Brain microvascular endothelial cell (primary cell): ENCODE measurements around the gene RAMP2.

ENCODE experiments used
- DNase-seq: peaks from one replicate; pipeline ENCODE4 v3.0.0-alpha.2; 2020
- H3K27ac ChIP-seq: fragments of 250-450 bp; sonication (Bioruptor Pico); 2 replicates; pipeline ENCODE4 v1.5.1; 2020; ENCODE audit warnings: mild to moderate bottlenecking, moderate library complexity
- H3K27me3 ChIP-seq: fragments of 250-450 bp; sonication (Bioruptor Pico); replicated peaks from 2 replicates; pipeline ENCODE4 v1.5.1; 2020; ENCODE audit warnings: mild to moderate bottlenecking
- H3K36me3 ChIP-seq: fragments of 250-450 bp; sonication (Bioruptor Pico); replicated peaks from 2 replicates; pipeline ENCODE4 v1.5.1; 2020; ENCODE audit warnings: mild to moderate bottlenecking
- H3K4me3 ChIP-seq: 2 replicates; pipeline ENCODE4 v1.5.1; 2011; ENCODE audit warnings: low read depth, mild to moderate bottlenecking, control low read depth, low read length, moderate library complexity
- in situ Hi-C: cut with HindIII; loops from 2 replicates; pipeline ENCODE4 v1.10.0; 2017; ENCODE audit warnings: low sequenced_read_pairs, low pct_ligation_motif_present
- TF ChIP-seq, protein P1 (sequence below): IDR thresholded peaks from 2 replicates; pipeline ENCODE4 v1.5.1; 2011; ENCODE audit warnings: low read depth, mild to moderate bottlenecking, moderate library complexity, low read length, control low read depth, inconsistent platforms; ENCODE audit errors: missing control alignments

Gene RAMP2

DNA sequence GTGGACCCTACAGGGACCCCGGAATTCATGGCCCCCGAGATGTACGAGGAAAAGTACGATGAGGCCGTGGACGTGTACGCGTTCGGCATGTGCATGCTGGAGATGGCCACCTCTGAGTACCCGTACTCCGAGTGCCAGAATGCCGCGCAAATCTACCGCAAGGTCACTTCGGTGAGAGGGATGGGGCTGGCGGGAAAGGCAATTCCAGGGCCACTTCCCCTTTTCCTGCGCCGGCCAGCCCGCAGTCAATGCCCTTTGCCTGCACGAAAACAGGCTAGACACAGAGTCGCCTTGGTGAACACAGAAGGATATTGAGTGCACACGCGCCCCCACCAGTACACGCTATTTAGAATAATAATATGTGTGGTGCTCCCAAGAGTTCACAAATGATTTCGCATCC is 23.4 kb downstream of the RAMP2 start:
- H3K36me3 ChIP-seq = peaks cover 15% of the 10 kb centered on the region
- H3K4me3 ChIP-seq = no peak overlapping the region
- H3K27me3 ChIP-seq = no peaks in the 10 kb centered on the region
- no peak overlapping the region for H3K27ac ChIP-seq
- TF ChIP-seq, protein P1, sequence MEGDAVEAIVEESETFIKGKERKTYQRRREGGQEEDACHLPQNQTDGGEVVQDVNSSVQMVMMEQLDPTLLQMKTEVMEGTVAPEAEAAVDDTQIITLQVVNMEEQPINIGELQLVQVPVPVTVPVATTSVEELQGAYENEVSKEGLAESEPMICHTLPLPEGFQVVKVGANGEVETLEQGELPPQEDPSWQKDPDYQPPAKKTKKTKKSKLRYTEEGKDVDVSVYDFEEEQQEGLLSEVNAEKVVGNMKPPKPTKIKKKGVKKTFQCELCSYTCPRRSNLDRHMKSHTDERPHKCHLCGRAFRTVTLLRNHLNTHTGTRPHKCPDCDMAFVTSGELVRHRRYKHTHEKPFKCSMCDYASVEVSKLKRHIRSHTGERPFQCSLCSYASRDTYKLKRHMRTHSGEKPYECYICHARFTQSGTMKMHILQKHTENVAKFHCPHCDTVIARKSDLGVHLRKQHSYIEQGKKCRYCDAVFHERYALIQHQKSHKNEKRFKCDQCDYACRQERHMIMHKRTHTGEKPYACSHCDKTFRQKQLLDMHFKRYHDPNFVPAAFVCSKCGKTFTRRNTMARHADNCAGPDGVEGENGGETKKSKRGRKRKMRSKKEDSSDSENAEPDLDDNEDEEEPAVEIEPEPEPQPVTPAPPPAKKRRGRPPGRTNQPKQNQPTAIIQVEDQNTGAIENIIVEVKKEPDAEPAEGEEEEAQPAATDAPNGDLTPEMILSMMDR = no peak
- in situ Hi-C loops = no loop called here
- DNase-seq = no peak

DNA sequence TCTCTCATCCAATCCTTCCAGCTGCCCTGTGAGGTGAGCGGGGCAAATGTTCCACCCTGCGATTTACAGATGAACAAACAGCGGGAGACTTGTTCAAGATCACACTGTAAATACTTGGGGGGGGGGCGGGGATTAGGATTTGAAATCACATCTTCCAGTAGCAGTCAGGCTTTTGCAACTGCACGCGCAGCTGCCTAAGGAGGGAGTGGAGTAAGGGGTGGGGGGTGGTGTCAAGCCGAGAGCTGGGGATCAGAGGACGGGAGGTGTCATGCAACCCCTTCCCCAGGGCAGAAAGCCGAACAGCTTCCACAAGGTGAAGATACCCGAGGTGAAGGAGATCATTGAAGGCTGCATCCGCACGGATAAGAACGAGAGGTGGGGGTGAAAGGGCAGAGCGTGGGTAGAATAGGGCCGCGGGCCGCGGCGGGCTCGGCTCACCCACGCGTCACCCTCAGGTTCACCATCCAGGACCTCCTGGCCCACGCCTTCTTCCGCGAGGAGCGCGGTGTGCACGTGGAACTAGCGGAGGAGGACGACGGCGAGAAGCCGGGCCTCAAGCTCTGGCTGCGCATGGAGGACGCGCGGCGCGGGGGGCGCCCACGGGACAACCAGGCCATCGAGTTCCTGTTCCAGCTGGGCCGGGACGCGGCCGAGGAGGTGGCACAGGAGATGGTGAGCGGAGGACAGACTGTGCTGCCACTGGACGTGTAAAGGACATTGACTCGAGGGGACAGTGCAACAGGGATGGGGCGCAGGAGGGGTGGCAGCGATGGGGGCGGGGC is 24.0 kb downstream of the RAMP2 start:
- no peak for DNase-seq
- H3K27ac ChIP-seq = no peak overlapping the region
- TF ChIP-seq, protein P1 = no peak
- in situ Hi-C loops = no loop called here
- H3K36me3 ChIP-seq = peaks cover 15% of the 10 kb centered on the region
- H3K4me3 ChIP-seq = no peak overlapping the region
- H3K27me3 ChIP-seq = no peaks in the 10 kb centered on the region

DNA sequence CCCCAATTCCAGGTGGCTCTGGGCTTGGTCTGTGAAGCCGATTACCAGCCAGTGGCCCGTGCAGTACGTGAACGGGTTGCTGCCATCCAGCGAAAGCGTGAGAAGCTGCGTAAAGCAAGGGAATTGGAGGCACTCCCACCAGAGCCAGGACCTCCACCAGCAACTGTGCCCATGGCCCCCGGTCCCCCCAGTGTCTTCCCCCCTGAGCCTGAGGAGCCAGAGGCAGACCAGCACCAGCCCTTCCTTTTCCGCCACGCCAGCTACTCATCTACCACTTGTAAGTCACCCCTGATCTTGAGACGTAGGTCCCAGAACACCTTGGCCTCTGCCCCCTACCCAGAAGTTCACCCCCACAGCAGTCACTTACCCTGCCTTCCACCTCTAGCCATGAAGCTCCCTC is 26.2 kb downstream of the RAMP2 start:
- no peak overlapping the region for H3K4me3 ChIP-seq
- in situ Hi-C loops = no loop called here
- H3K27me3 ChIP-seq = no peaks in the 10 kb centered on the region
- no peak overlapping the region for H3K27ac ChIP-seq
- TF ChIP-seq, protein P1 = no peak
- no peak for DNase-seq
- peaks cover 15% of the 10 kb centered on the region for H3K36me3 ChIP-seq

DNA sequence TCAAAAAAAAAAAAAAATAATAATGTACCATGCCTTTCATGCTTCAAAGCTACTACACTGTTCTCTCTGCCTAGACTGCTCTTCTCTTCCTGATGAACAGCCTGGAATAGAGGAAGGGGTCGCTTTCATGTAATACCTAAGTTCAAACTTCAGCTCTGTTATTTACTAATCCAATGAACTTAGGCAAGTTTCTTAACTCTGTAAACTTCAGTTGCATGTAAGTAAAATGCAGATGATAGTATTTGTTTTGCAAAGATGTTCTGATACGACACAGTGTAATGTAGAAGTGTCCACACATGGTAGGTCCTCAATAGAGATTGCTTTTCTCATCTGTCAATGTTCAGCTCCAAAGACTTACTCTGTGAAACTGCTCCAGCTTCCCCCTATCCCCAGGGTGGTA is 30.9 kb downstream of the RAMP2 start:
- Histone ChIP-seq H3K36me3 (peaks cover 15% of the 10 kb centered on the region), H3K27ac (no peak overlapping the region), H3K27me3 (no peaks in the 10 kb centered on the region), H3K4me3 (no peak overlapping the region)
- no peak for DNase-seq
- TF ChIP-seq, protein P1 = no peak
- in situ Hi-C loops = no loop called here

DNA sequence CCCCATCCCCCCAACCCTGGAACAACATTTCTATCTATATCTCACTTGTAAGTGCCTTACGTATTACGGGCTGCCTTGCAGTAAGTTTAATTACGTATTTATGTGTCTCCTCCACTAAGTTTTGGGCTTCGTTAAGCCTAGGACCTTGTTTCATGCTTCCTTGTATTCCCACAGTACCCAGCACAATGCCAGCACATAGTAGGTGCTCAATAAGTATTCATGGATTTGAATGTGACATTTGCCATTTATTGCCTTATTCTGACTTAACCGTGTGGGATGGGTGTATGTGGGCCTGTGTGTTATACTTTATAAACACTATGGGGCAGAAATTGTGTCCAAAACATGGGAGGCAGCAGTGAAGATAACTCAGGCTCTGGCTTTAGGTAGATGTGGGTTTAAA is 31.5 kb downstream of the RAMP2 start:
- H3K27me3 ChIP-seq = no peaks in the 10 kb centered on the region
- in situ Hi-C loops = no loop called here
- H3K36me3 ChIP-seq = peaks cover 10% of the 10 kb centered on the region
- TF ChIP-seq, protein P1 = no peak
- DNase-seq = no peak
- H3K4me3 ChIP-seq = no peak overlapping the region
- H3K27ac ChIP-seq = no peak overlapping the region

DNA sequence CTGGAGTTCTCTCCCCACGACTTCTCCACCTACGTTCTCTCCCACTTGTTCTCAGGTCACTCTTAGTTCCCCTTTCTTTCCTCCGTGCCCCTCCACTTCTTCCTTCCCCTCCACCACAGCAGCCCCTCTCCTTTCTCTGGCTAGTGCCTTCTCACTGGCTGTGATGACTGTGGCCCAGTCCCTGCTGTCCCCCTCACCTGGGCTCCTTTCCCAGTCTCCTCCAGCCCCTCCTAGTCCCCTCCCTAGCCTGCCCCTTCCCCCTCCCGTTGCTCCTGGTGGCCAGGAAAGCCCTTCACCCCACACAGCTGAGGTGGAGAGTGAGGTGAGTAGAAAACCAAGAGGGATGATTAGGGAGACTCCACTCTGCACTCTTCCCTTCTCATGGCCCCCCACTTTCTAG is 34.0 kb downstream of the RAMP2 start:
- in situ Hi-C loops = no loop called here
- Histone ChIP-seq H3K27me3 (no peaks in the 10 kb centered on the region), H3K27ac (no peak overlapping the region), H3K36me3 (no peaks in the 10 kb centered on the region), H3K4me3 (no peak overlapping the region)
- TF ChIP-seq, protein P1 = no peak
- no peak for DNase-seq
